H1 (cell line): ENCODE data around the gene AMH. TPM values are rescaled to one million over a fixed set of nuclear protein-coding genes. Genes with fewer than 3 reads are reported as not detected.

ENCODE experiments used
- CTCF ChIA-PET: fragments of 300-600 bp; sonication (Branson Sonifier 250); formaldehyde crosslinking; loops from one replicate; lab custom pipeline; 2021; ENCODE audit not compliant: partially characterized antibody; lab: Charles Lee
- POLR2A ChIA-PET: fragments of 300-600 bp; sonication (Branson Sonifier 250); formaldehyde crosslinking; loops from one replicate; lab custom pipeline; 2021; ENCODE audit warnings: inconsistent platforms; ENCODE audit not compliant: partially characterized antibody; lab: Charles Lee
- DNase-seq, 2 experiments: peaks; one replicate each; pipeline versions ENCODE4 v3.0.0 to v3.0.0-alpha.2; 2010 to 2022; ENCODE audit warnings: low spot score in 2 of 2, low read depth in 1 of 2, mixed read lengths in 1 of 2
- FAIRE-seq: peaks from 2 replicates; lab custom pipeline; 2011; peaks lifted over from hg19 to GRCh38; lab: Jason Lieb, UNC
- H2AFZ ChIP-seq: 2 replicates; pipeline ENCODE4 v1.8.1; 2012; ENCODE audit warnings: low read length, inconsistent platforms
- H2AK5ac ChIP-seq: 2 replicates; pipeline ENCODE4 v1.6.1; 2013; ENCODE audit warnings: low read depth, low read length
- H2BK120ac ChIP-seq: replicated peaks from 2 replicates; pipeline ENCODE3; 2013; ENCODE audit warnings: low read depth, low read length, inconsistent platforms
- H2BK12ac ChIP-seq: 2 replicates; pipeline ENCODE4 v1.6.1; 2013; ENCODE audit warnings: low read depth, low read length
- H2BK15ac ChIP-seq: 2 replicates; pipeline ENCODE4 v1.6.1; 2013; ENCODE audit warnings: low read length
- H2BK20ac ChIP-seq: 2 replicates; pipeline ENCODE4 v1.6.1; 2013; ENCODE audit warnings: low read length
- H2BK5ac ChIP-seq: 2 replicates; pipeline ENCODE4 v1.6.1; 2013; ENCODE audit warnings: low read depth, low read length
- H3K14ac ChIP-seq: 2 replicates; pipeline ENCODE4 v1.6.1; 2013; ENCODE audit warnings: inconsistent platforms; ENCODE audit not compliant: insufficient read length
- H3K18ac ChIP-seq: 2 replicates; pipeline ENCODE4 v1.6.1; 2013; ENCODE audit warnings: low read length; ENCODE audit errors: extremely low read depth
- H3K23ac ChIP-seq: 2 replicates; pipeline ENCODE4 v1.6.1; 2013; ENCODE audit warnings: inconsistent platforms; ENCODE audit not compliant: insufficient read length
- H3K23me2 ChIP-seq: 2 replicates; pipeline ENCODE4 v1.6.1; 2013; ENCODE audit warnings: low read depth, low read length
- H3K27ac ChIP-seq: 2 replicates; pipeline ENCODE4 v1.6.1; 2011; ENCODE audit warnings: low read depth, low read length, inconsistent platforms
- H3K27me3 ChIP-seq, 4 experiments: replicated peaks in 1 of 4; 1 replicate in 1 of 4; 2 replicates in 3 of 4; pipeline versions ENCODE4 v1.6.1 to v1.8.1; 2011 to 2013; ENCODE audit warnings: low read length in 3 of 4, mild to moderate bottlenecking in 3 of 4, inconsistent platforms in 2 of 4, mixed read lengths in 2 of 4, moderate library complexity in 1 of 4; ENCODE audit not compliant: control insufficient read depth in 3 of 4, insufficient read depth in 3 of 4; ENCODE audit errors: extremely low read depth in 1 of 4
- H3K36me3 ChIP-seq, 4 experiments: 2 replicates each; pipeline versions ENCODE4 v1.6.1 to v1.8.1; 2011 to 2013; ENCODE audit warnings: mild to moderate bottlenecking in 4 of 4, low read length in 3 of 4, moderate library complexity in 2 of 4, control low read depth in 1 of 4, inconsistent platforms in 1 of 4; ENCODE audit not compliant: insufficient read depth in 4 of 4, control insufficient read depth in 2 of 4
- H3K4ac ChIP-seq: replicated peaks from 2 replicates; pipeline ENCODE3; 2013; ENCODE audit warnings: low read length, low read depth, mixed read lengths, inconsistent platforms; ENCODE audit not compliant: insufficient read length
- H3K4me1 ChIP-seq, 4 experiments: replicated peaks in 1 of 4; 1 replicate in 1 of 4; 2 replicates in 3 of 4; pipeline versions ENCODE4 v1.6.1 to v1.8.1; 2011 to 2013; ENCODE audit warnings: low read length in 3 of 4, inconsistent platforms in 2 of 4, mixed read lengths in 1 of 4; ENCODE audit not compliant: insufficient read depth in 4 of 4, control insufficient read depth in 3 of 4
- H3K4me2 ChIP-seq, 2 experiments: 2 replicates each; pipeline versions ENCODE4 v1.6.1 to v1.8.1; 2011 to 2013; ENCODE audit warnings: low read depth in 2 of 2, low read length in 2 of 2, control low read depth in 1 of 2, inconsistent platforms in 1 of 2, mild to moderate bottlenecking in 1 of 2; ENCODE audit not compliant: insufficient read depth in 1 of 2
- H3K4me3 ChIP-seq, 4 experiments: fragments of 200-600, 300-600 bp in 1 of 4; sonication (generic), shearing (Covaris generic), sonication (Bioruptor Twin) in 1 of 4; 2 replicates each; pipeline versions ENCODE4 v1.5.1 to v1.8.1; 2011 to 2016; ENCODE audit warnings: low read length in 4 of 4, low read depth in 3 of 4, control low read depth in 2 of 4, inconsistent platforms in 2 of 4, mild to moderate bottlenecking in 2 of 4, mixed read lengths in 1 of 4, moderate library complexity in 1 of 4; ENCODE audit not compliant: insufficient read depth in 2 of 4; ENCODE audit errors: extremely low read depth in 1 of 4
- H3K56ac ChIP-seq: replicated peaks from 2 replicates; pipeline ENCODE3; 2013; ENCODE audit warnings: low read depth, mild to moderate bottlenecking, mixed read lengths, low read length, inconsistent platforms; ENCODE audit not compliant: insufficient read length
- H3K79me1 ChIP-seq: 2 replicates; pipeline ENCODE4 v1.6.1; 2013; ENCODE audit warnings: low read depth, low read length, control low read depth
- H3K79me2 ChIP-seq, 2 experiments: 2 replicates each; pipeline versions ENCODE4 v1.6.1 to v1.8.1; 2012 to 2013; ENCODE audit warnings: low read length in 2 of 2, mild to moderate bottlenecking in 2 of 2, inconsistent platforms in 1 of 2; ENCODE audit not compliant: insufficient read depth in 2 of 2, control insufficient read depth in 1 of 2
- H3K9ac ChIP-seq, 4 experiments: replicated peaks in 1 of 4; 1 replicate in 1 of 4; 2 replicates in 3 of 4; pipeline versions ENCODE4 v1.6.1 to v1.8.1; 2011 to 2013; ENCODE audit warnings: low read depth in 3 of 4, low read length in 3 of 4, control low read depth in 2 of 4, mild to moderate bottlenecking in 2 of 4, moderate library complexity in 2 of 4, inconsistent platforms in 1 of 4; ENCODE audit errors: extremely low read depth in 1 of 4
- H3K9me3 ChIP-seq, 2 experiments: 2 replicates each; pipeline versions ENCODE4 v1.6.1 to v1.8.1; 2012 to 2013; ENCODE audit warnings: mild to moderate bottlenecking in 2 of 2, moderate library complexity in 2 of 2, control low read depth in 1 of 2, inconsistent platforms in 1 of 2, low read depth in 1 of 2, low read length in 1 of 2, mixed read lengths in 1 of 2; ENCODE audit not compliant: insufficient read depth in 2 of 2
- H4K20me1 ChIP-seq, 2 experiments: replicated peaks in 1 of 2; 2 replicates each; pipeline versions ENCODE3 to v1.8.1; 2011 to 2013; ENCODE audit warnings: inconsistent platforms in 2 of 2, low read length in 2 of 2, mild to moderate bottlenecking in 1 of 2; ENCODE audit not compliant: insufficient read depth in 2 of 2, control insufficient read depth in 1 of 2
- H4K5ac ChIP-seq: 2 replicates; pipeline ENCODE4 v1.6.1; 2013; ENCODE audit warnings: low read length, low read depth, mixed read lengths, inconsistent platforms; ENCODE audit not compliant: insufficient read length
- H4K8ac ChIP-seq: 2 replicates; pipeline ENCODE4 v1.8.0; 2013; ENCODE audit warnings: mild to moderate bottlenecking, moderate library complexity, low read length, inconsistent platforms; ENCODE audit not compliant: insufficient read depth; ENCODE audit errors: extremely low read depth
- H4K91ac ChIP-seq: replicated peaks from 2 replicates; pipeline ENCODE3; 2013; ENCODE audit warnings: low read length, mixed read lengths, inconsistent platforms; ENCODE audit not compliant: insufficient read length
- POLR2AphosphoS5 ChIP-seq: IDR thresholded peaks from 2 replicates; pipeline ENCODE4 v1.6.1; 2011; ENCODE audit warnings: low read depth, low read length
- POU5F1 ChIP-seq: IDR thresholded peaks from 2 replicates; pipeline ENCODE4 v1.6.1; 2011; ENCODE audit warnings: low read depth, mild to moderate bottlenecking, low read length, moderate library complexity
- WGBS, 2 experiments: shearing (Covaris generic) in 1 of 2; methylation state at CpG; one replicate each; pipeline versions ENCODE4 v1.1.6 to v1.1.7; 2013 to 2015; ENCODE audit warnings: low lambda C conversion rate in 2 of 2, mixed read lengths in 2 of 2, inconsistent platforms in 1 of 2, low coverage in 1 of 2, missing lambda C conversion rate in 1 of 2; ENCODE audit not compliant: insufficient replicate concordance in 2 of 2, insufficient coverage in 1 of 2, insufficient read length in 1 of 2; ENCODE audit errors: extremely low coverage in 1 of 2, missing lambda C conversion rate in 1 of 2; 5-methylcytosine and 5-hydroxymethylcytosine counted together
- polyA plus RNA-seq, 7 experiments: library from polyadenylated mRNA; depleted of rRNA in 3 of 7; stranded (reverse) in 5 of 7; unstranded in 2 of 7; fragments of >200 nt in 5 of 7; fragments of 200-250 nt in 2 of 7; gene quantifications; 1 replicate in 5 of 7; 2 replicates in 1 of 7; 4 replicates in 1 of 7; pipeline versions ENCODE4 v1.2.1 to v1.2.3, GENCODE V29; 2011 to 2013; ENCODE audit warnings: missing spikeins in 2 of 7, mixed read lengths in 2 of 7
- total RNA-seq: library from RNA; stranded (reverse); fragmentation: NEBNext Ultra II Directional; extraction: Animal tissue kit (Norgen Biotek cat#: 25700); gene quantifications from 2 replicates; pipeline ENCODE4 v1.2.1, GENCODE V29; 2021

The AMH gene
- total and polyA plus RNA-seq, 2 of the 8 experiments (the other 6 are each of a cell fraction or from before 2014, with no cell fraction given), result 10.5 to 15.4 TPM

DNA sequence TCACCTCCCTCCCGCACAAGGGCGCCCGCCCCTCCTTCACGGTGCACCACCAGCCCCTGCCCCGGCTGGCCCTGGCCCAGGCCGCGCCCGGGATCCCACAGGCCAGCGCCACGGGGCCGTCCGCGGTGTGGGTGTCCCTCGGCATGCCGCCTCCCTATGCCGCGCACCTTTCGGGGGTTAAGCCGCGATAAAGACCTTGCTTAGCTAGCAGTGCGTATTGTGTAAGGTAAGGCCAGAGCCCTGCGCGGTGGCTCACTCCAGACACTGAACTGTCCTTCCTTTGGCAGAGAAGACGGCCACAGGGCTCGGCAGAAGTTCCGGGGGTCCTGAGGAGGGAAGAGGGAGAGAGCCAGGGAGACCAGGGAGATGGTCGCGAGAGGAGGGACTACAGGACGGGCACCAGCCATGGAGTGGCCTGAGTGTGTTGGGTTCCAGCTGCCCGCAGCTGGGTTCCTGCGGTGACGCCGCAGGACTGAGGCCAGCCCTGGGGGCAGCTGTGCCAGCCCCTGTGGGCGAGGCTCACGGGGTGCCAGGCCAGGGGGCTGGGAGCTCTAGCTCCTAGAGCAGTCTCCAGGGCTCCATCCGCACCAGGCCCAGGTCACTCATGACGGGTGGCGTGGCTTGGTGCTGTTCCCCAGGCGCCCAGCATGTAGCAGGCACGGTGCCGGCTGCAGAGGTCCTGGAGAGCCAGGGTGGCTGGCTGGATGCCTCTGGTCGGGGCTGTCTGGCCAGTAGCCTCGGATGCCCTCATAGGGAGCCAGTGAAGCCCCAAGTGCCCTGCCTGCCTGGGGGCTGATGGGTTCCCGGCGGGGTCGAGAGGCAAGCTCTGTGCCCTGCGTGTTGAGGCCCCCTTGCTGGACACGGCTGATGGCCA lies 20.7 kb upstream of the AMH start:
- Histone ChIP-seq H2BK5ac (peak overlapping the region; percentile 16; the same call in 1 of the 2 replicates), H4K8ac (peak overlapping the region; percentile 11; the same call in 1 of the 2 replicates), H3K79me1 (no peaks in the 10 kb centered on the region; the same call in 1 of the 2 replicates), H3K23me2 (no peaks in the 10 kb centered on the region), H2AFZ (no peak overlapping the region), H2BK12ac (no peak overlapping the region), H4K20me1 (peaks cover 0 to 16% of the 10 kb centered on the region in 2 experiments), H3K4ac (no peak overlapping the region), H3K4me1 (no peaks in the 10 kb centered on the region), H3K27ac (no peak overlapping the region), H3K36me3 (peaks cover 0 to 52% (median 19%) of the 10 kb centered on the region in 4 experiments), H3K4me3 (no peak overlapping the region), H4K91ac (no peak overlapping the region), H3K14ac (no peak overlapping the region), H3K27me3 (no peaks in the 10 kb centered on the region), H2BK15ac (no peak overlapping the region), H3K56ac (no peak overlapping the region), H3K18ac (no peak overlapping the region), H3K9ac (no peak overlapping the region), H2AK5ac (no peak overlapping the region), H2BK20ac (no peak overlapping the region), H3K79me2 (no peaks in the 10 kb centered on the region), H4K5ac (no peak overlapping the region), H3K4me2 (no peak overlapping the region), H3K23ac (no peak overlapping the region), H2BK120ac (no peak overlapping the region), H3K9me3 (no peaks in the 10 kb centered on the region)
- ChIA-PET CTCF (interaction anchor here (0.5 to 4.4 kb wide), 10 partner anchors 9 to 298 kb away, joined by 3 to 19 read pairs (median 4); no protein-coding TSS in a partner anchor), POLR2A (interaction anchor here (1.1 to 6.3 kb wide), 6 partner anchors 7 to 99 kb away, joined by 3 to 61 read pairs (median 20); partner anchors contain the start of gene AMH)
- WGBS, 2 experiments, result 91% methylated on average over 32 of the region's 48 CpGs; no CpG with 5 or more reads in 1 of the 2 experiments
- FAIRE-seq (no peak), DNase-seq (no peak)
- TF ChIP-seq POLR2AphosphoS5 (0 out of 2 replicates have a peak, but pooled peaks have one; percentile 4), POU5F1 (no peak)
